H1 (cell line): ENCODE results near the gene ATP2B3. TPM values are rescaled to one million over a fixed set of nuclear protein-coding genes. Genes with fewer than 3 reads are reported as not detected.

Experiments
- CTCF ChIA-PET: fragments of 300-600 bp; sonication (Branson Sonifier 250); formaldehyde crosslinking; loops from one replicate; lab custom pipeline; 2021; ENCODE audit not compliant: partially characterized antibody; lab: Charles Lee
- POLR2A ChIA-PET: fragments of 300-600 bp; sonication (Branson Sonifier 250); formaldehyde crosslinking; loops from one replicate; lab custom pipeline; 2021; ENCODE audit warnings: inconsistent platforms; ENCODE audit not compliant: partially characterized antibody; lab: Charles Lee
- DNase-seq, 2 experiments: peaks; one replicate each; pipeline versions ENCODE4 v3.0.0 to v3.0.0-alpha.2; 2010 to 2022; ENCODE audit warnings: low spot score in 2 of 2, low read depth in 1 of 2, mixed read lengths in 1 of 2
- FAIRE-seq: peaks from 2 replicates; lab custom pipeline; 2011; peaks lifted over from hg19 to GRCh38; lab: Jason Lieb, UNC
- H2AFZ ChIP-seq: 2 replicates; pipeline ENCODE4 v1.8.1; 2012; ENCODE audit warnings: low read length, inconsistent platforms
- H2AK5ac ChIP-seq: 2 replicates; pipeline ENCODE4 v1.6.1; 2013; ENCODE audit warnings: low read depth, low read length
- H2BK120ac ChIP-seq: replicated peaks from 2 replicates; pipeline ENCODE3; 2013; ENCODE audit warnings: low read depth, low read length, inconsistent platforms
- H2BK12ac ChIP-seq: 2 replicates; pipeline ENCODE4 v1.6.1; 2013; ENCODE audit warnings: low read depth, low read length
- H2BK15ac ChIP-seq: 2 replicates; pipeline ENCODE4 v1.6.1; 2013; ENCODE audit warnings: low read length
- H2BK20ac ChIP-seq: 2 replicates; pipeline ENCODE4 v1.6.1; 2013; ENCODE audit warnings: low read length
- H2BK5ac ChIP-seq: 2 replicates; pipeline ENCODE4 v1.6.1; 2013; ENCODE audit warnings: low read depth, low read length
- H3K14ac ChIP-seq: 2 replicates; pipeline ENCODE4 v1.6.1; 2013; ENCODE audit warnings: inconsistent platforms; ENCODE audit not compliant: insufficient read length
- H3K18ac ChIP-seq: 2 replicates; pipeline ENCODE4 v1.6.1; 2013; ENCODE audit warnings: low read length; ENCODE audit errors: extremely low read depth
- H3K23ac ChIP-seq: 2 replicates; pipeline ENCODE4 v1.6.1; 2013; ENCODE audit warnings: inconsistent platforms; ENCODE audit not compliant: insufficient read length
- H3K23me2 ChIP-seq: 2 replicates; pipeline ENCODE4 v1.6.1; 2013; ENCODE audit warnings: low read depth, low read length
- H3K27ac ChIP-seq: 2 replicates; pipeline ENCODE4 v1.6.1; 2011; ENCODE audit warnings: low read depth, low read length, inconsistent platforms
- H3K27me3 ChIP-seq, 4 experiments: replicated peaks in 1 of 4; 1 replicate in 1 of 4; 2 replicates in 3 of 4; pipeline versions ENCODE4 v1.6.1 to v1.8.1; 2011 to 2013; ENCODE audit warnings: low read length in 3 of 4, mild to moderate bottlenecking in 3 of 4, inconsistent platforms in 2 of 4, mixed read lengths in 2 of 4, moderate library complexity in 1 of 4; ENCODE audit not compliant: control insufficient read depth in 3 of 4, insufficient read depth in 3 of 4; ENCODE audit errors: extremely low read depth in 1 of 4
- H3K36me3 ChIP-seq, 4 experiments: 2 replicates each; pipeline versions ENCODE4 v1.6.1 to v1.8.1; 2011 to 2013; ENCODE audit warnings: mild to moderate bottlenecking in 4 of 4, low read length in 3 of 4, moderate library complexity in 2 of 4, control low read depth in 1 of 4, inconsistent platforms in 1 of 4; ENCODE audit not compliant: insufficient read depth in 4 of 4, control insufficient read depth in 2 of 4
- H3K4ac ChIP-seq: replicated peaks from 2 replicates; pipeline ENCODE3; 2013; ENCODE audit warnings: low read length, low read depth, mixed read lengths, inconsistent platforms; ENCODE audit not compliant: insufficient read length
- H3K4me1 ChIP-seq, 4 experiments: replicated peaks in 1 of 4; 1 replicate in 1 of 4; 2 replicates in 3 of 4; pipeline versions ENCODE4 v1.6.1 to v1.8.1; 2011 to 2013; ENCODE audit warnings: low read length in 3 of 4, inconsistent platforms in 2 of 4, mixed read lengths in 1 of 4; ENCODE audit not compliant: insufficient read depth in 4 of 4, control insufficient read depth in 3 of 4
- H3K4me2 ChIP-seq, 2 experiments: 2 replicates each; pipeline versions ENCODE4 v1.6.1 to v1.8.1; 2011 to 2013; ENCODE audit warnings: low read depth in 2 of 2, low read length in 2 of 2, control low read depth in 1 of 2, inconsistent platforms in 1 of 2, mild to moderate bottlenecking in 1 of 2; ENCODE audit not compliant: insufficient read depth in 1 of 2
- H3K4me3 ChIP-seq, 4 experiments: fragments of 200-600, 300-600 bp in 1 of 4; sonication (generic), shearing (Covaris generic), sonication (Bioruptor Twin) in 1 of 4; 2 replicates each; pipeline versions ENCODE4 v1.5.1 to v1.8.1; 2011 to 2016; ENCODE audit warnings: low read length in 4 of 4, low read depth in 3 of 4, control low read depth in 2 of 4, inconsistent platforms in 2 of 4, mild to moderate bottlenecking in 2 of 4, mixed read lengths in 1 of 4, moderate library complexity in 1 of 4; ENCODE audit not compliant: insufficient read depth in 2 of 4; ENCODE audit errors: extremely low read depth in 1 of 4
- H3K56ac ChIP-seq: replicated peaks from 2 replicates; pipeline ENCODE3; 2013; ENCODE audit warnings: low read depth, mild to moderate bottlenecking, mixed read lengths, low read length, inconsistent platforms; ENCODE audit not compliant: insufficient read length
- H3K79me1 ChIP-seq: 2 replicates; pipeline ENCODE4 v1.6.1; 2013; ENCODE audit warnings: low read depth, low read length, control low read depth
- H3K79me2 ChIP-seq, 2 experiments: 2 replicates each; pipeline versions ENCODE4 v1.6.1 to v1.8.1; 2012 to 2013; ENCODE audit warnings: low read length in 2 of 2, mild to moderate bottlenecking in 2 of 2, inconsistent platforms in 1 of 2; ENCODE audit not compliant: insufficient read depth in 2 of 2, control insufficient read depth in 1 of 2
- H3K9ac ChIP-seq, 4 experiments: replicated peaks in 1 of 4; 1 replicate in 1 of 4; 2 replicates in 3 of 4; pipeline versions ENCODE4 v1.6.1 to v1.8.1; 2011 to 2013; ENCODE audit warnings: low read depth in 3 of 4, low read length in 3 of 4, control low read depth in 2 of 4, mild to moderate bottlenecking in 2 of 4, moderate library complexity in 2 of 4, inconsistent platforms in 1 of 4; ENCODE audit errors: extremely low read depth in 1 of 4
- H3K9me3 ChIP-seq, 2 experiments: 2 replicates each; pipeline versions ENCODE4 v1.6.1 to v1.8.1; 2012 to 2013; ENCODE audit warnings: mild to moderate bottlenecking in 2 of 2, moderate library complexity in 2 of 2, control low read depth in 1 of 2, inconsistent platforms in 1 of 2, low read depth in 1 of 2, low read length in 1 of 2, mixed read lengths in 1 of 2; ENCODE audit not compliant: insufficient read depth in 2 of 2
- H4K20me1 ChIP-seq, 2 experiments: replicated peaks in 1 of 2; 2 replicates each; pipeline versions ENCODE3 to v1.8.1; 2011 to 2013; ENCODE audit warnings: inconsistent platforms in 2 of 2, low read length in 2 of 2, mild to moderate bottlenecking in 1 of 2; ENCODE audit not compliant: insufficient read depth in 2 of 2, control insufficient read depth in 1 of 2
- H4K5ac ChIP-seq: 2 replicates; pipeline ENCODE4 v1.6.1; 2013; ENCODE audit warnings: low read length, low read depth, mixed read lengths, inconsistent platforms; ENCODE audit not compliant: insufficient read length
- H4K8ac ChIP-seq: 2 replicates; pipeline ENCODE4 v1.8.0; 2013; ENCODE audit warnings: mild to moderate bottlenecking, moderate library complexity, low read length, inconsistent platforms; ENCODE audit not compliant: insufficient read depth; ENCODE audit errors: extremely low read depth
- H4K91ac ChIP-seq: replicated peaks from 2 replicates; pipeline ENCODE3; 2013; ENCODE audit warnings: low read length, mixed read lengths, inconsistent platforms; ENCODE audit not compliant: insufficient read length
- ASH2L ChIP-seq: fragments of 200-600, 300-600 bp; sonication (generic); IDR thresholded peaks from one replicate; pipeline ENCODE4 v1.7.1; 2017; ENCODE audit warnings: low read length
- CBX8 ChIP-seq: fragments of 300-800, 300-1000 bp; sonication (generic); IDR thresholded peaks from 2 replicates; pipeline ENCODE4 v1.7.1; 2016; ENCODE audit warnings: low read depth, low read length, borderline replicate concordance
- CHD1 ChIP-seq: IDR thresholded peaks from 2 replicates; pipeline ENCODE4 v1.6.1; 2012; ENCODE audit warnings: low read depth, low read length, improper control_type of control experiment
- CTBP2 ChIP-seq: IDR thresholded peaks from 2 replicates; pipeline ENCODE4 v1.7.0; 2011; ENCODE audit warnings: borderline replicate concordance, mild to moderate bottlenecking, moderate library complexity, mixed read lengths, low read length; ENCODE audit not compliant: insufficient read depth, insufficient read length
- HDAC6 ChIP-seq: IDR thresholded peaks from one replicate; pipeline ENCODE4 v1.7.1; 2012; ENCODE audit warnings: low read depth, mild to moderate bottlenecking, inconsistent platforms, low read length, moderate library complexity
- JUN ChIP-seq: IDR thresholded peaks from 2 replicates; pipeline ENCODE4 v1.6.1; 2011; ENCODE audit warnings: low read depth, mild to moderate bottlenecking, improper control_type of control experiment, low read length
- JUND ChIP-seq: IDR thresholded peaks from 2 replicates; pipeline ENCODE4 v1.6.1; 2011; ENCODE audit warnings: mild to moderate bottlenecking, improper control_type of control experiment, low read length
- SIX5 ChIP-seq: IDR thresholded peaks from 2 replicates; pipeline ENCODE4 v1.6.1; 2011; ENCODE audit warnings: mild to moderate bottlenecking, low read depth, low read length
- SUZ12 ChIP-seq: fragments of 200-600 bp; sonication (generic); IDR thresholded peaks from 2 replicates; pipeline ENCODE4 v1.6.1; 2012; ENCODE audit warnings: mild to moderate bottlenecking, inconsistent platforms, low read length, moderate library complexity, mixed read lengths
- TAF1 ChIP-seq: IDR thresholded peaks from 2 replicates; pipeline ENCODE4 v1.6.1; 2011; ENCODE audit warnings: mild to moderate bottlenecking, low read depth, low read length
- TCF12 ChIP-seq: IDR thresholded peaks from 2 replicates; pipeline ENCODE4 v1.6.1; 2011; ENCODE audit warnings: low read depth, mild to moderate bottlenecking, low read length
- WGBS, 2 experiments: shearing (Covaris generic) in 1 of 2; methylation state at CpG; one replicate each; pipeline versions ENCODE4 v1.1.6 to v1.1.7; 2013 to 2015; ENCODE audit warnings: low lambda C conversion rate in 2 of 2, mixed read lengths in 2 of 2, inconsistent platforms in 1 of 2, low coverage in 1 of 2, missing lambda C conversion rate in 1 of 2; ENCODE audit not compliant: insufficient replicate concordance in 2 of 2, insufficient coverage in 1 of 2, insufficient read length in 1 of 2; ENCODE audit errors: extremely low coverage in 1 of 2, missing lambda C conversion rate in 1 of 2; 5-methylcytosine and 5-hydroxymethylcytosine counted together
- polyA plus RNA-seq, 7 experiments: library from polyadenylated mRNA; depleted of rRNA in 3 of 7; stranded (reverse) in 5 of 7; unstranded in 2 of 7; fragments of >200 nt in 5 of 7; fragments of 200-250 nt in 2 of 7; gene quantifications; 1 replicate in 5 of 7; 2 replicates in 1 of 7; 4 replicates in 1 of 7; pipeline versions ENCODE4 v1.2.1 to v1.2.3, GENCODE V29; 2011 to 2013; ENCODE audit warnings: missing spikeins in 2 of 7, mixed read lengths in 2 of 7
- total RNA-seq: library from RNA; stranded (reverse); fragmentation: NEBNext Ultra II Directional; extraction: Animal tissue kit (Norgen Biotek cat#: 25700); gene quantifications from 2 replicates; pipeline ENCODE4 v1.2.1, GENCODE V29; 2021

The ATP2B3 gene
- total and polyA plus RNA-seq, 2 of the 8 experiments (the other 6 are each of a cell fraction or from before 2014, with no cell fraction given) = 0.14 to 0.19 TPM

DNA sequence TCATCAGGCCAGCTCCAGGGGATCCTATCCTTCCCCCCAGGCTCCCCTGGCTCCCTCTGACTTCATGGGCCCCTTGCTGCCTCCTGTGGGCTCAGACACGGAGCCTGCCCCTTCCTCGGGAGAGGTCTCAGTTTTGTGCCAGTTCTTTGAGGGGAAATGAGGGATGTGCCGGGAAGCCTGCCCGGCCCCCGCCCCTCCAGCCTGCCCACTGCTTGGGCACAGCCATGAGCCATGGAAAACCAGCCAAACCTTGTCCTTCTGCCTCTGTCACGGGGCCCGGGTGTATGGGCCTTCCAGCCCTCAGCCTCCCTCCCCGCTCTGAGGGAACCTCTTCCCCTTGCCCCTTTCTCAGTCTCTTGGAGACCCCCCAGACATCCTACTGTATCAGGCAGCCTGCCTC is 15.9 kb upstream of the ATP2B3 start:
- Histone ChIP-seq H3K27me3 (no peaks in the 10 kb centered on the region), H3K4me2 (no peak overlapping the region), H4K8ac (no peak overlapping the region), H2BK5ac (no peak overlapping the region), H3K79me1 (no peaks in the 10 kb centered on the region), H2BK12ac (no peak overlapping the region), H3K4ac (no peak overlapping the region), H3K9ac (no peak overlapping the region), H3K36me3 (no peaks in the 10 kb centered on the region), H4K20me1 (peaks cover 0 to 4% of the 10 kb centered on the region in 2 experiments), H3K79me2 (no peaks in the 10 kb centered on the region), H2AFZ (no peak overlapping the region), H2BK15ac (no peak overlapping the region), H2AK5ac (no peak overlapping the region), H3K56ac (no peak overlapping the region), H4K91ac (no peak overlapping the region), H3K18ac (no peak overlapping the region), H2BK20ac (no peak overlapping the region), H3K23ac (no peak overlapping the region), H2BK120ac (no peak overlapping the region), H3K27ac (no peak overlapping the region), H3K9me3 (no peaks in the 10 kb centered on the region), H4K5ac (no peak overlapping the region), H3K4me1 (no peaks in the 10 kb centered on the region; a peak in 1 of 7 replicates), H3K23me2 (peaks cover 2% of the 10 kb centered on the region; the same call in 1 of the 2 replicates), H3K14ac (no peak overlapping the region), H3K4me3 (no peak overlapping the region)
- DNase-seq = no peak
- 95% methylated on average over 4 of the region's 8 CpGs; no CpG with 5 or more reads in 1 of the 2 experiments for WGBS, 2 experiments
- FAIRE-seq = no peak
- ChIA-PET POLR2A (no interaction called here), CTCF (interaction anchor here (0.7 kb wide), 1 partner anchor 10 kb away, joined by 3 read pairs; no protein-coding TSS in a partner anchor)
- no peak for TF ChIP-seq TAF1
- TF ChIP-seq TCF12 = no peak
- TF ChIP-seq CHD1 = no peak
- no peak for TF ChIP-seq HDAC6
- no peak for TF ChIP-seq SUZ12
- TF ChIP-seq JUN = no peak
- no peak for TF ChIP-seq JUND
- no peak for TF ChIP-seq ASH2L
- TF ChIP-seq CTBP2 = no peak
- no peak for TF ChIP-seq SIX5
- TF ChIP-seq CBX8 = no peak
